Effector memory CD8-positive, alpha-beta T cell (primary cell): ENCODE measurements around the gene CEBPA.
A peak's percentile ranks its signal among the peaks of the same experiment; 100 is the strongest.

ENCODE experiments used
- ATAC-seq: fragments of 150-1000 bp; cut with Tn5 transposase; replicated peaks from 2 replicates; pipeline ENCODE4 v1.10.0; 2021; ENCODE audit warnings: mild to moderate bottlenecking, moderate library complexity
- DNase-seq, 3 experiments: peaks; one replicate each; pipeline ENCODE4 v3.0.0; 2021
- H3K27ac Mint-ChIP-seq, 2 donors: one replicate each; pipeline ENCODE4 v1.8.0; 2022; ENCODE audit warnings: mild to moderate bottlenecking in 2 of 2, mixed read lengths in 2 of 2, moderate library complexity in 2 of 2
- H3K27me3 Mint-ChIP-seq, 2 donors: one replicate each; pipeline ENCODE4 v1.8.0; 2022; ENCODE audit warnings: mixed read lengths in 2 of 2
- H3K36me3 Mint-ChIP-seq: one replicate; pipeline ENCODE4 v1.8.0; 2022; ENCODE audit warnings: mild to moderate bottlenecking, moderate library complexity, mixed read lengths; ENCODE audit not compliant: insufficient read depth
- H3K4me1 Mint-ChIP-seq, 2 donors: one replicate each; pipeline ENCODE4 v1.8.0; 2022; ENCODE audit warnings: low read depth in 2 of 2, mixed read lengths in 2 of 2
- H3K4me3 Mint-ChIP-seq, 2 donors: one replicate each; pipeline ENCODE4 v1.8.0; 2022; ENCODE audit warnings: mild to moderate bottlenecking in 2 of 2, mixed read lengths in 2 of 2, moderate library complexity in 2 of 2
- H3K9me3 Mint-ChIP-seq, 2 donors: one replicate each; pipeline ENCODE4 v1.8.0; 2022; ENCODE audit warnings: mixed read lengths in 2 of 2

The CEBPA gene

GRCh38 chr19:33274663-33275558 lies 27.4 kb downstream of the CEBPA start:
- Mint-ChIP-seq H3K4me1 (peaks cover 0 to 4% of the 10 kb centered on the region in 2 donors), H3K27me3 (peaks cover 0 to 15% of the 10 kb centered on the region in 2 donors), H3K9me3 (no peaks in the 10 kb centered on the region), H3K4me3 (no peak overlapping the region), H3K36me3 (no peaks in the 10 kb centered on the region), H3K27ac (no peak overlapping the region)
- DNase-seq (no peak), ATAC-seq (no peak)

- Mint-ChIP-seq H3K9me3 (no peaks in the 10 kb centered on the region), H3K27me3 (peaks cover 0 to 18% of the 10 kb centered on the region in 2 donors), H3K27ac (peak overlapping the region in 1 of 2 donors; percentile 5), H3K4me1 (peaks cover 0 to 4% of the 10 kb centered on the region in 2 donors), H3K4me3 (no peak overlapping the region), H3K36me3 (no peaks in the 10 kb centered on the region)
- ATAC-seq (peak; percentile 35), DNase-seq (peak in 1 of 3 experiments; percentile 9)
These were observed 28.3 kb downstream of the CEBPA start for GRCh38 chr19:33273881-33274662.

GRCh38 chr19:33273065-33273736 lies 29.1 kb downstream of the CEBPA start:
- ATAC-seq (no peak), DNase-seq (no peak)
- Mint-ChIP-seq H3K9me3 (no peaks in the 10 kb centered on the region), H3K4me3 (no peak overlapping the region), H3K27me3 (peaks cover 0 to 23% of the 10 kb centered on the region in 2 donors), H3K27ac (peak overlapping the region in 1 of 2 donors; percentile 5), H3K4me1 (peaks cover 0 to 4% of the 10 kb centered on the region in 2 donors), H3K36me3 (no peaks in the 10 kb centered on the region)

GRCh38 chr19:33271246-33272021 lies 30.9 kb downstream of the CEBPA start:
- Mint-ChIP-seq H3K9me3 (no peaks in the 10 kb centered on the region), H3K27ac (peak overlapping the region in 1 of 2 donors; percentile 31), H3K4me3 (no peak overlapping the region), H3K4me1 (peaks cover 0 to 4% of the 10 kb centered on the region in 2 donors), H3K27me3 (peaks cover 0 to 23% of the 10 kb centered on the region in 2 donors), H3K36me3 (no peaks in the 10 kb centered on the region)
- DNase-seq (no peak), ATAC-seq (no peak)

GRCh38 chr19:33270769-33271168 lies 31.6 kb downstream of the CEBPA start:
- Mint-ChIP-seq H3K4me1 (peaks cover 0 to 4% of the 10 kb centered on the region in 2 donors), H3K9me3 (no peaks in the 10 kb centered on the region), H3K27ac (peak overlapping the region in 1 of 2 donors; percentile 52)

GRCh38 chr19:33269016-33269415 lies 33.3 kb downstream of the CEBPA start:
- H3K9me3 Mint-ChIP-seq: no peaks in the 10 kb centered on the region

More at GRCh38 chr19:33270769-33271168, 31.6 kb downstream of the CEBPA start:
- no peaks in the 10 kb centered on the region for H3K36me3 Mint-ChIP-seq
- no peak for ATAC-seq
- H3K27me3 Mint-ChIP-seq: peaks cover 0 to 23% of the 10 kb centered on the region in 2 donors
- no peak overlapping the region for H3K4me3 Mint-ChIP-seq
- DNase-seq: no peak

GRCh38 chr19:33268162-33268991 lies 34.0 kb downstream of the CEBPA start:
- H3K36me3 Mint-ChIP-seq: no peaks in the 10 kb centered on the region

More at GRCh38 chr19:33269016-33269415, 33.3 kb downstream of the CEBPA start:
- peaks cover 9 to 35% of the 10 kb centered on the region in 2 donors for H3K27me3 Mint-ChIP-seq
- ATAC-seq: no peak
- no peak overlapping the region for H3K27ac Mint-ChIP-seq
- H3K36me3 Mint-ChIP-seq: no peaks in the 10 kb centered on the region
- no peak overlapping the region for H3K4me3 Mint-ChIP-seq
- peaks cover 0 to 4% of the 10 kb centered on the region in 2 donors for H3K4me1 Mint-ChIP-seq
- DNase-seq: no peak

GRCh38 chr19:33267706-33268105 lies 34.6 kb downstream of the CEBPA start:
- peaks cover 9 to 28% of the 10 kb centered on the region in 2 donors for H3K27me3 Mint-ChIP-seq
- no peak overlapping the region for H3K4me3 Mint-ChIP-seq
- ATAC-seq (no peak), DNase-seq (no peak)
- no peaks in the 10 kb centered on the region for H3K9me3 Mint-ChIP-seq
- H3K36me3 Mint-ChIP-seq: no peaks in the 10 kb centered on the region
- no peaks in the 10 kb centered on the region for H3K4me1 Mint-ChIP-seq
- H3K27ac Mint-ChIP-seq: no peak overlapping the region

More at GRCh38 chr19:33268162-33268991, 34.0 kb downstream of the CEBPA start:
- no peak overlapping the region for H3K4me3 Mint-ChIP-seq
- H3K9me3 Mint-ChIP-seq: no peaks in the 10 kb centered on the region
- DNase-seq: no peak
- ATAC-seq: no peak
- H3K27me3 Mint-ChIP-seq: peaks cover 9 to 35% of the 10 kb centered on the region in 2 donors
- H3K27ac Mint-ChIP-seq: no peak overlapping the region
- peaks cover 0 to 2% of the 10 kb centered on the region in 2 donors for H3K4me1 Mint-ChIP-seq

GRCh38 chr19:33266974-33267484 lies 35.3 kb downstream of the CEBPA start:
- no peak for DNase-seq
- H3K9me3 Mint-ChIP-seq: no peaks in the 10 kb centered on the region
- no peak for ATAC-seq
- H3K27ac Mint-ChIP-seq: no peak overlapping the region
- H3K4me3 Mint-ChIP-seq: no peak overlapping the region
- no peaks in the 10 kb centered on the region for H3K36me3 Mint-ChIP-seq
- H3K27me3 Mint-ChIP-seq: peaks cover 9 to 22% of the 10 kb centered on the region in 2 donors
- no peaks in the 10 kb centered on the region for H3K4me1 Mint-ChIP-seq

- H3K4me3 Mint-ChIP-seq: no peak overlapping the region
- H3K9me3 Mint-ChIP-seq: no peaks in the 10 kb centered on the region
These were observed 37.4 kb downstream of the CEBPA start for GRCh38 chr19:33264881-33265445.

GRCh38 chr19:33263325-33264023 lies 38.9 kb downstream of the CEBPA start:
- H3K9me3 Mint-ChIP-seq: no peaks in the 10 kb centered on the region
- no peaks in the 10 kb centered on the region for H3K36me3 Mint-ChIP-seq
- H3K27me3 Mint-ChIP-seq: peaks cover 9 to 12% of the 10 kb centered on the region in 2 donors
- no peak overlapping the region for H3K4me3 Mint-ChIP-seq
- DNase-seq (no peak), ATAC-seq (no peak)
- no peak overlapping the region for H3K27ac Mint-ChIP-seq
- H3K4me1 Mint-ChIP-seq: peaks cover 5 to 10% of the 10 kb centered on the region in 2 donors

More at GRCh38 chr19:33264881-33265445, 37.4 kb downstream of the CEBPA start:
- ATAC-seq: no peak
- peaks cover 5 to 10% of the 10 kb centered on the region in 2 donors for H3K4me1 Mint-ChIP-seq
- DNase-seq: no peak
- H3K36me3 Mint-ChIP-seq: no peaks in the 10 kb centered on the region
- H3K27ac Mint-ChIP-seq: peak overlapping the region in 1 of 2 donors; percentile 39
- peaks cover 9 to 20% of the 10 kb centered on the region in 2 donors for H3K27me3 Mint-ChIP-seq
